OCI-LY1 (cell line): ENCODE measurements around the gene PKD1.

Experiments
- CTCF ChIP-seq: fragments of 200-600 bp; sonication (generic), shearing (Covaris generic); IDR thresholded peaks from 2 replicates; pipeline ENCODE4 v1.5.1; 2017; ENCODE audit warnings: mild to moderate bottlenecking, antibody characterized with exemption, low read length, moderate library complexity, mixed read lengths
- EZH2 ChIP-seq: fragments of 200-600 bp; sonication (generic), shearing (Covaris generic); IDR thresholded peaks from 2 replicates; pipeline ENCODE4 v1.8.0; 2017; ENCODE audit warnings: borderline replicate concordance, mixed run types, mild to moderate bottlenecking, antibody characterized with exemption, low read length, moderate library complexity, mixed read lengths

- no peak for TF ChIP-seq CTCF
- no peak for TF ChIP-seq EZH2
Measured at GRCh38 chr16:2121853-2122252, 13.8 kb downstream of the PKD1 start.
